A549 treated with AZD9567 at 1 μM for 4 hours (cell line): ENCODE results near the gene SIX1. TPM values are rescaled to one million over a fixed set of nuclear protein-coding genes. Genes with fewer than 3 reads are reported as not detected.

Experiments used
- total RNA-seq: library from RNA; stranded (reverse); fragments of 200-300 nt; extraction: Qiagen RNA extraction; gene quantifications from 5 replicates; pipeline ENCODE4 v1.2.3, GENCODE V29; 2022; ENCODE audit not compliant: insufficient read depth

The SIX1 gene
- total RNA-seq = 6.5 to 10.0 TPM (median 8.6 TPM) in 5 replicates

DNA sequence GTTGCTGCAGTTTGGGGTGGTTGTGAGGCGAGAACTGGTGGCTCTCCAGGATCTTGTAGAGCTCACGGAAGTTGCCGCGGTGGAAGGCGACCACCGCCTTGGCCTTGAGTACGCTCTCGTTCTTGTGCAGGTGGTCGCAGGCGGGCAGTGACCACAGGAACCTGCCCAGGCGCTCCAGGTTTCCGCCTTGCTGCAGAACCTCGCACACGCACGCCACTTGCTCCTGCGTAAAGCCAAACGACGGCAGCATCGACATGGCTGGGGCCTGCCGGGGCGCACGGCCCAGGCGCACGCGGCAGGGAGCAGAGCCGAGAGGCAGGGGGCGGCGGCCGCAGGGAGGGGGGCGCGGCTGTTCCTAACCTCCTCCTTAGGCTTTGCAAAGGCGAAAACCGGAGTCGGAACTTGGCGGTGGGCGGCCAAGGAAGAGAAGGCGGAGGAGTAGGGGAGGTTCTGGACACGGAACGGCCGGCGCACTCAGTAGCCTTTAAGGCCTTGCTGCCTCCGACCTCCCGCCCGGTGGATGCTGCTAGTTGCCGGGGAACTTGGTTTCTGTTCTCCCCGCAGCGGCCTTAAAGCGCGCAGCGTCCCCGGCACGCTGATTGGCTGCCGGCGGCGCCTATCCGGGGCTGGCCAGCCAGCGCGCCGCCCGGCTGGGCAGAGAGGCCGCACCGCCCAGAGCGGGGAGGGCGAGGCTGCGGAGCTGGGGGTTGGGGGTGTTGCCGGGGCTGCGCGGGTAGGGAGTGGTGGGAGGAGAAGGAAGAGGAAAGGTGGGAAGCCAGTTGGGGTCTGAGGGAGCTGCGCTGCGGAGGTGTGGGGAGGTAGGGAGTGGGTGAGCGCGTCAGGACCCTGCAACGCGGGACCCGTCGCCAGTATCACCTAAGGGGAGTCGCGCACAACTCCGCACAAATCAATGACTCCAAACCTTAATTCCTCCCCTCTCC lies at the start of gene SIX1:
TSS of gene SIX1 (minus strand) at position 544 of the 941 bp plus-strand sequence. CDS start at position 256, 288 bp downstream.

Other genes with a start within 250 kb of the SIX1 start
- gene C14orf39, start 163.4 kb downstream of the SIX1 start, total RNA-seq = 0.25 TPM in 1 of 5 replicates, not detected in the others
- not detected in 5 replicates for gene SIX6, start 140.3 kb downstream of the SIX1 start, total RNA-seq
- 2.1 to 4.4 TPM (median 2.9 TPM) in 5 replicates for gene SIX4, start 74.9 kb upstream of the SIX1 start, total RNA-seq
- gene MNAT1, start 85.3 kb upstream of the SIX1 start, total RNA-seq = 40.4 to 55.7 TPM (median 42.9 TPM) in 5 replicates